Chondrocyte (in vitro differentiated cells): ENCODE measurements around the gene ZC3HAV1. TPM values are rescaled to one million over a fixed set of nuclear protein-coding genes. Genes with fewer than 3 reads are reported as not detected.
"Not testable (repeated sequence)": the region's sequence is repeated elsewhere in the genome, so short reads cannot be mapped to it uniquely, and the experiment has no call there.

Experiments
- DNase-seq: peaks from one replicate; pipeline ENCODE4 v3.0.0; 2021; ENCODE audit warnings: mixed read lengths, low spot score
- H3K27ac Mint-ChIP-seq: one replicate; pipeline ENCODE4 v1.8.0; 2021; ENCODE audit warnings: mild to moderate bottlenecking, moderate library complexity, mixed read lengths; ENCODE audit not compliant: unreplicated experiment
- H3K27me3 Mint-ChIP-seq: 2 replicates; pipeline ENCODE4 v1.8.0; 2021; ENCODE audit warnings: low read depth, mixed read lengths
- H3K36me3 Mint-ChIP-seq: 2 replicates; pipeline ENCODE4 v1.8.0; 2021; ENCODE audit warnings: low read depth, mixed read lengths
- H3K4me1 Mint-ChIP-seq: 2 replicates; pipeline ENCODE4 v1.8.0; 2021; ENCODE audit warnings: low read depth, mild to moderate bottlenecking, mixed read lengths
- H3K4me3 Mint-ChIP-seq: one replicate; pipeline ENCODE4 v1.8.0; 2021; ENCODE audit warnings: mild to moderate bottlenecking, moderate library complexity, mixed read lengths; ENCODE audit not compliant: unreplicated experiment
- H3K9me3 Mint-ChIP-seq: 2 replicates; pipeline ENCODE4 v1.8.0; 2021; ENCODE audit warnings: low read depth, mixed read lengths
- total RNA-seq: library from RNA; stranded (reverse); gene quantifications from 3 replicates; pipeline ENCODE4 v1.2.1, GENCODE V29; 2021
- TF ChIP-seq, protein P1 (sequence below): fragments of 200-600 bp; sonication (generic); IDR thresholded peaks from 2 replicates; pipeline ENCODE4 v1.5.0; 2021; ENCODE audit warnings: antibody characterized with exemption, mild to moderate bottlenecking, moderate library complexity

Gene ZC3HAV1
- total RNA-seq, 1 donor from 2014 or later: 34.1 TPM

DNA sequence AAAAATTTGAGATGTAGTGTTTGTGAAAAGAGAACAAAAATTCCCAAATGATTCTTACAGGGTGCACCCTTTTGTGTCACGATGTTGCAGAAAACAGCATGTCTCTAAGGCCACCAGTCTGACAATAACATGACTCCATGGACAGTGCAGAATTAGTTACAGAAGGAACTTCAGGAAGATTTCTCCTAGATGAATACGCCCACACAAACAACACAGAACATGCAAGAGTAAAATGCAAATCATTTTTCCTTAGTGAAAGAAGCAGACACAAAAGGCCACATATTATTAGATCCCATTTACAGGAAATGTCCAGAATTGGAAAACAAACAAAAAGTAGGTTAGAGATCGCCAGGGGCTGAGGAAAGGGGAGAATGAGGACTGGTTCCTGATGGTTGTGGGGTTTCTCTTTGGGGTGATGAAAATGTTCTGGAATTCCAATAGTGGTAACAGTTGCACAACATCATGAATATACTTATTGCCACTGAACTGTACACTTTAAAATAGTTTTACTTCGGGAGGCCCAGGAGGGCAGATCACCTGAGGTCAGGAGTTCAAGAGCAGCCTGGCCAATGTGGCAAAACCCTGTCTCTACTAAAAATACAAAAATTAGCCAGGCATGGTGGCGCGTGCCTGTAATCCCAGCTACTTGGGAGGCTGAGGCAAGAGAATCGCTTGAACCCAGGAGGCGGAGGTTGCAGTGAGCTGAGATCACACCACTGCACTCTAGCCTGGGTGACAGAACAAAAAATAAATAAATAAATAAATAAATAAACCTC lies 10.2 kb downstream of the ZC3HAV1 start:
- DNase-seq: no peak
- H3K36me3 Mint-ChIP-seq: no peaks in the 10 kb centered on the region
- no peak overlapping the region for H3K27ac Mint-ChIP-seq
- H3K9me3 Mint-ChIP-seq: no peaks in the 10 kb centered on the region
- TF ChIP-seq, protein P1, sequence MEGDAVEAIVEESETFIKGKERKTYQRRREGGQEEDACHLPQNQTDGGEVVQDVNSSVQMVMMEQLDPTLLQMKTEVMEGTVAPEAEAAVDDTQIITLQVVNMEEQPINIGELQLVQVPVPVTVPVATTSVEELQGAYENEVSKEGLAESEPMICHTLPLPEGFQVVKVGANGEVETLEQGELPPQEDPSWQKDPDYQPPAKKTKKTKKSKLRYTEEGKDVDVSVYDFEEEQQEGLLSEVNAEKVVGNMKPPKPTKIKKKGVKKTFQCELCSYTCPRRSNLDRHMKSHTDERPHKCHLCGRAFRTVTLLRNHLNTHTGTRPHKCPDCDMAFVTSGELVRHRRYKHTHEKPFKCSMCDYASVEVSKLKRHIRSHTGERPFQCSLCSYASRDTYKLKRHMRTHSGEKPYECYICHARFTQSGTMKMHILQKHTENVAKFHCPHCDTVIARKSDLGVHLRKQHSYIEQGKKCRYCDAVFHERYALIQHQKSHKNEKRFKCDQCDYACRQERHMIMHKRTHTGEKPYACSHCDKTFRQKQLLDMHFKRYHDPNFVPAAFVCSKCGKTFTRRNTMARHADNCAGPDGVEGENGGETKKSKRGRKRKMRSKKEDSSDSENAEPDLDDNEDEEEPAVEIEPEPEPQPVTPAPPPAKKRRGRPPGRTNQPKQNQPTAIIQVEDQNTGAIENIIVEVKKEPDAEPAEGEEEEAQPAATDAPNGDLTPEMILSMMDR: no peak
- H3K27me3 Mint-ChIP-seq: no peaks in the 10 kb centered on the region
- no peak overlapping the region for H3K4me3 Mint-ChIP-seq
- H3K4me1 Mint-ChIP-seq: peaks cover 25% of the 10 kb centered on the region

DNA sequence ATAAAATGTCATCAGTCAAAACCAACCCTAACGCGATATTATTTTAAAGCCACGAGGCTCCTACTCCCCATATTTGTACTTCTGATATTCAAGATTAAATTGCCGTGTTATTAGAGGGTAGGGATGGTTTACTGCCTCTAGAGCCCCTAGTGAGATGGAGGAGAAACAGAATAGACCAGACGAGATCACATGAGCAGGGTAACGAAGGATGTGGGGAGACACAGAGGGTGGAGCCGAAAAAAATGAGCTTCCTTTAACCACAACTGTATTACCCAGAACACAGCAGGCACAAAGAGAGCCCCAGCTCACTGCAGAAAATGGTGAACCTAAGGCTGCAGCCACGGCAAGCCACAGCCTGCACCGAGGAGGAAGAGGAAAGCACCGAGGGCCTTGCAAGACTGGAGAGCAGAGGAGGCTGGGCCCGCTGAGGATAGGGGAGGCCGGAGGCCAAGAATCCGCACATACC lies 14.3 kb downstream of the ZC3HAV1 start:
- DNase-seq: no peak
- Mint-ChIP-seq H3K27me3 (no peaks in the 10 kb centered on the region), H3K4me3 (no peak overlapping the region), H3K9me3 (no peaks in the 10 kb centered on the region), H3K27ac (peak overlapping the region; percentile 0), H3K36me3 (no peaks in the 10 kb centered on the region), H3K4me1 (peaks cover 31% of the 10 kb centered on the region)
- TF ChIP-seq, protein P1: no peak

DNA sequence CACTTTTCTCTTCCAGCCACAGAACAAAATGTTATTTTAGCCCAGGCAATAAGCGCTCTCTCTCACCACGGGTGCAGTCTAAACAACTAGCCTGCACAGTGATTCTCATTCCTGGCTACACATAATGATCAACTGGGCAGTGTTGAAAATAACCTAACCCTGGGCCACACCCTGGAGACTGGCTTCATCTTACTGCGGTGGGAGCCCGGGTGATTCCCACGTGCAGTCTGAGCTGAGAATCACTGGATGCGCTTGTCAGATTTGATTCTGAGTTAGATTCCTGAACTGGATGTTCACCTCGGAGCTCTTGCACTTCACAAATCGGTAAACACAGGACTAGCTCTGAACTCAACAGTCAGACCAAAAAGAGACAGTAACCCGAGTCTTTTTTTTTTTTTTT lies 14.9 kb downstream of the ZC3HAV1 start:
- DNase-seq: no peak
- peaks cover 31% of the 10 kb centered on the region for H3K4me1 Mint-ChIP-seq
- H3K27me3 Mint-ChIP-seq: no peaks in the 10 kb centered on the region
- H3K36me3 Mint-ChIP-seq: no peaks in the 10 kb centered on the region
- H3K27ac Mint-ChIP-seq: peak overlapping the region; percentile 70
- no peaks in the 10 kb centered on the region for H3K9me3 Mint-ChIP-seq
- H3K4me3 Mint-ChIP-seq: peak overlapping the region; percentile 19
- TF ChIP-seq, protein P1: no peak

DNA sequence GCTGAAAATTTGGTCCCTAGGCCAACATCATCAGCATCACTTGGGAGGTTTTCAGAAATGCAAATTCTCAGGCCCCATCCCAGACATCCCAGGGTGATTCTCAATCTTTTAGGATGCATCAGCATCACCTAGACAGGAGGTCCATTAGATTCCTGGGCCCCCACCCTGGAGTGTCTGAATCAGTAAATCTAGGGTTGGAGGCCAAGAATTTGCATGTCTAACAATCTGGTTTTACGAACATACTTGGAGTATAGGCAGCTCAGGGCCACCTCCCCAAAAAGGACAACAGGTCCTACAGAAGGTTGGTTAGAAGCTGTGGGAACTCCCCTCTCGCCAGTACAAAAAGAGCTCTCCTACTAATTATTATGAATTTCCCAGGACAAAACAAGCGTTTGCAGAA lies 15.5 kb downstream of the ZC3HAV1 start:
- Mint-ChIP-seq H3K27ac (peak overlapping the region; percentile 70), H3K4me1 (peaks cover 25% of the 10 kb centered on the region), H3K9me3 (no peaks in the 10 kb centered on the region), H3K36me3 (peaks cover 4% of the 10 kb centered on the region), H3K4me3 (no peak overlapping the region), H3K27me3 (no peaks in the 10 kb centered on the region)
- TF ChIP-seq, protein P1: no peak
- DNase-seq: no peak

DNA sequence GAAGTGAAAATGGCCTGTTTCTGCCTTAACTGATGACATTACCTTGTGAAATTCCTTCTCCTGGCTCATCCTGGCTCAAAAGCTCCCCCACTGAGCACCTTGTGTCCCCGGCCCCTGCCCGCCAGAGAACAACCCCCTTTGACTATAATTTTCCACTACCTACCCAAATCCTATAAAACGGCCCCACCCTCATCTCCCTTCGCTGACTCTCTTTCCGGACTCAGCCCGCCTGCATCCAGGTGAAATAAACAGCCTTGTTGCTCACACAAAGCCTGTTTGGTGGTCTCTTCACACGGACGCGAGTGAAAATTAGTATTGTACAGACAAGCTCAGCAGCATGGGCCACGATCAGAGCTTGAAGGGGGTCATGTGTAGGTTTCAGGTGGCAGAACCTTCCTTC lies 16.0 kb downstream of the ZC3HAV1 start:
- H3K4me3 Mint-ChIP-seq, H3K27me3 Mint-ChIP-seq, DNase-seq, H3K9me3 Mint-ChIP-seq, H3K36me3 Mint-ChIP-seq, H3K27ac Mint-ChIP-seq: not testable (repeated sequence)
- H3K4me1 Mint-ChIP-seq: peaks cover 25% of the 10 kb centered on the region
